MV-4-11 (cell line): ENCODE data around the gene ZNF554.
"Not testable (repeated sequence)": the region's sequence is repeated elsewhere in the genome, so short reads cannot be mapped to it uniquely, and the experiment has no call there.

Experiments used
- DNase-seq: peaks from one replicate; lab custom pipeline; 2025; lab: John Stamatoyannopoulos, UW

ZNF554 gene

GRCh38 chr19:2867025-2867991 lies 47.6 kb downstream of the ZNF554 start, which contains the start of gene ZNF556:
ZNF556 (plus strand) TSS chr19:2867335; CDS start chr19:2867422, 87 bp downstream.
- DNase-seq = peak; percentile 70

- peak; percentile 71 for DNase-seq
Observed at GRCh38 chr19:2869618-2870017, 50.0 kb downstream of the ZNF554 start.

- DNase-seq = not testable (repeated sequence)
Observed at GRCh38 chr19:2872175-2872574, 52.5 kb downstream of the ZNF554 start.

- DNase-seq = no peak
Observed at GRCh38 chr19:2877398-2878331, 58.0 kb downstream of the ZNF554 start.

GRCh38 chr19:2883686-2884439 lies 64.2 kb downstream of the ZNF554 start:
- DNase-seq = no peak

GRCh38 chr19:2885736-2886135 lies 66.1 kb downstream of the ZNF554 start:
- DNase-seq = no peak
